ENCODE results near the gene TAOK1. TPM values are rescaled to one million over a fixed set of nuclear protein-coding genes. Genes with fewer than 3 reads are reported as not detected.

Gene TAOK1
- total and polyA plus RNA-seq, 9 of the 15 experiments (the other 6 are each of a cell fraction or from before 2014, with no cell fraction given): 3.2 to 33.1 (median 16.5) TPM

GRCh38 chr17:29593591-29594518 is 203.7 kb downstream of the TAOK1 start (continued):
- TF ChIP-seq HMG20B (CRISPR knock-in tag; IDR thresholded peaks at IDR 0.05): no peak
- no peak for TF ChIP-seq CAMTA2 (CRISPR knock-in tag; conservative IDR thresholded peaks at IDR 0.05)
- TF ChIP-seq ZNF239 (CRISPR knock-in tag; IDR thresholded peaks at IDR 0.05): no peak
- no peak for TF ChIP-seq ZFPM2 (CRISPR knock-in tag; IDR thresholded peaks at IDR 0.05)
- no peak for TF ChIP-seq DMBX1 (CRISPR knock-in tag; IDR thresholded peaks at IDR 0.05; ENCODE audit: borderline replicate concordance)
- no peak for TF ChIP-seq AFF4 (CRISPR knock-in tag; IDR thresholded peaks at IDR 0.05)
- no peak for TF ChIP-seq SUPT5H (IDR thresholded peaks at IDR 0.05)
- peak in 1 of 2 experiments; percentile 92; a peak in 2 of 4 replicates for TF ChIP-seq MAZ (CRISPR knock-in tag; conservative IDR thresholded peaks at IDR 0.05 in 1 of 2, IDR thresholded peaks at IDR 0.05 in 1 of 2)
- peak; percentile 41; the same call in 1 of the 2 replicates for TF ChIP-seq EGR1 (conservative IDR thresholded peaks at IDR 0.05)
- TF ChIP-seq ETS1 (conservative IDR thresholded peaks at IDR 0.05; ENCODE audit: control insufficient read depth, low read depth, low read length): peak; percentile 62; the same call in 1 of the 2 replicates
- TF ChIP-seq, protein P1, sequence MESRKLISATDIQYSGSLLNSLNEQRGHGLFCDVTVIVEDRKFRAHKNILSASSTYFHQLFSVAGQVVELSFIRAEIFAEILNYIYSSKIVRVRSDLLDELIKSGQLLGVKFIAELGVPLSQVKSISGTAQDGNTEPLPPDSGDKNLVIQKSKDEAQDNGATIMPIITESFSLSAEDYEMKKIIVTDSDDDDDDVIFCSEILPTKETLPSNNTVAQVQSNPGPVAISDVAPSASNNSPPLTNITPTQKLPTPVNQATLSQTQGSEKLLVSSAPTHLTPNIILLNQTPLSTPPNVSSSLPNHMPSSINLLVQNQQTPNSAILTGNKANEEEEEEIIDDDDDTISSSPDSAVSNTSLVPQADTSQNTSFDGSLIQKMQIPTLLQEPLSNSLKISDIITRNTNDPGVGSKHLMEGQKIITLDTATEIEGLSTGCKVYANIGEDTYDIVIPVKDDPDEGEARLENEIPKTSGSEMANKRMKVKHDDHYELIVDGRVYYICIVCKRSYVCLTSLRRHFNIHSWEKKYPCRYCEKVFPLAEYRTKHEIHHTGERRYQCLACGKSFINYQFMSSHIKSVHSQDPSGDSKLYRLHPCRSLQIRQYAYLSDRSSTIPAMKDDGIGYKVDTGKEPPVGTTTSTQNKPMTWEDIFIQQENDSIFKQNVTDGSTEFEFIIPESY (CRISPR knock-in tag; IDR thresholded peaks at IDR 0.05): no peak
- TF ChIP-seq EHMT2 (IDR thresholded peaks at IDR 0.05): peak; percentile 98
- no peak for TF ChIP-seq ZNF23 (CRISPR knock-in tag; IDR thresholded peaks at IDR 0.05)
- TF ChIP-seq ZNF431 (CRISPR knock-in tag; IDR thresholded peaks at IDR 0.05): 0 out of 2 replicates have a peak, but pooled peaks have one; percentile 26
- TF ChIP-seq SMC3 (conservative IDR thresholded peaks at IDR 0.05; ENCODE audit: insufficient read depth, low read depth, low read length): 0 out of 2 replicates have a peak, but pooled peaks have one; percentile 15
- peak in 1 of 2 experiments; percentile 63; a peak in 2 of 4 replicates for TF ChIP-seq SRF (CRISPR knock-in tag; IDR thresholded peaks at IDR 0.05)
- TF ChIP-seq USF2 (CRISPR knock-in tag; IDR thresholded peaks at IDR 0.05): 0 out of 2 replicates have a peak, but pooled peaks have one; percentile 31

Measured in K562 (cell line).